Measurements from ENCODE around the gene PRR16.

PRR16 gene

DNA sequence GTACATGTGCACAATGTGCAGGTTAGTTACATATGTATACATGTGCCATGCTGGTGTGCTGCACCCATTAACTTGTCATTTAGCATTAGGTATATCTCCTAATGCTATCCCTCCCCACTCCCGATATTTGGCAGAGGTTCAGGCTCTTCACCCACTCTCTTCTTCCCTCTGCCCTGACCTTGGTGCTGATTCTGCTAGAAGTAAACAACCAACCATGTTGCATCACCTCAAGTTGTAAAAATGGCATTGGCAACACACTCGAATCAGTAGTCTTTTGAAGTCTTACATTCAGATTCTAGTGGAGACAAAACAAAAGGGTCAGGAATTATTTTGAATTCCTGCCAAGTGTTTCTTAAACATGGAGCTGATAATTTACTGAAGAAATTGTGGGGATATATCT, 40.0 kb downstream of the PRR16 start:
- Histone ChIP-seq H3K9me3 (ENCODE audit: insufficient read depth, low read depth, low read length) (no peaks in the 10 kb centered on the region), H4K20me1 (ENCODE audit: insufficient read depth, low read length, poor library complexity, severe bottlenecking) (no peaks in the 10 kb centered on the region), H3K9me2 (replicated peaks; ENCODE audit: low read depth, low read length) (no peaks in the 10 kb centered on the region), H2AFZ (ENCODE audit: low read length) (no peak overlapping the region), H3K9ac (ENCODE audit: low read depth, low read length, poor library complexity, severe bottlenecking) (no peak overlapping the region), H3K4me1 (ENCODE audit: insufficient read depth, low read length, poor library complexity, severe bottlenecking) (no peaks in the 10 kb centered on the region), H3K4me2 (ENCODE audit: low read depth, low read length, poor library complexity, severe bottlenecking) (no peak overlapping the region), H3K79me2 (ENCODE audit: insufficient read depth, low read length) (no peaks in the 10 kb centered on the region), H3K27me3 (ENCODE audit: insufficient read depth, low read length, poor library complexity, severe bottlenecking) (no peaks in the 10 kb centered on the region), H3F3A (ENCODE audit: low read depth) (no peaks in the 10 kb centered on the region), H3K36me3 (ENCODE audit: insufficient read depth, low read length) (no peaks in the 10 kb centered on the region), H3K4me3 (ENCODE audit: low read length, poor library complexity, severe bottlenecking) (no peak overlapping the region)
- no peak for TF ChIP-seq EZH2phosphoT487 (IDR thresholded peaks at IDR 0.05; ENCODE audit: borderline replicate concordance)
- TF ChIP-seq, protein P1, sequence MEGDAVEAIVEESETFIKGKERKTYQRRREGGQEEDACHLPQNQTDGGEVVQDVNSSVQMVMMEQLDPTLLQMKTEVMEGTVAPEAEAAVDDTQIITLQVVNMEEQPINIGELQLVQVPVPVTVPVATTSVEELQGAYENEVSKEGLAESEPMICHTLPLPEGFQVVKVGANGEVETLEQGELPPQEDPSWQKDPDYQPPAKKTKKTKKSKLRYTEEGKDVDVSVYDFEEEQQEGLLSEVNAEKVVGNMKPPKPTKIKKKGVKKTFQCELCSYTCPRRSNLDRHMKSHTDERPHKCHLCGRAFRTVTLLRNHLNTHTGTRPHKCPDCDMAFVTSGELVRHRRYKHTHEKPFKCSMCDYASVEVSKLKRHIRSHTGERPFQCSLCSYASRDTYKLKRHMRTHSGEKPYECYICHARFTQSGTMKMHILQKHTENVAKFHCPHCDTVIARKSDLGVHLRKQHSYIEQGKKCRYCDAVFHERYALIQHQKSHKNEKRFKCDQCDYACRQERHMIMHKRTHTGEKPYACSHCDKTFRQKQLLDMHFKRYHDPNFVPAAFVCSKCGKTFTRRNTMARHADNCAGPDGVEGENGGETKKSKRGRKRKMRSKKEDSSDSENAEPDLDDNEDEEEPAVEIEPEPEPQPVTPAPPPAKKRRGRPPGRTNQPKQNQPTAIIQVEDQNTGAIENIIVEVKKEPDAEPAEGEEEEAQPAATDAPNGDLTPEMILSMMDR (conservative IDR thresholded peaks at IDR 0.05; ENCODE audit: low read length), result no peak

DNA sequence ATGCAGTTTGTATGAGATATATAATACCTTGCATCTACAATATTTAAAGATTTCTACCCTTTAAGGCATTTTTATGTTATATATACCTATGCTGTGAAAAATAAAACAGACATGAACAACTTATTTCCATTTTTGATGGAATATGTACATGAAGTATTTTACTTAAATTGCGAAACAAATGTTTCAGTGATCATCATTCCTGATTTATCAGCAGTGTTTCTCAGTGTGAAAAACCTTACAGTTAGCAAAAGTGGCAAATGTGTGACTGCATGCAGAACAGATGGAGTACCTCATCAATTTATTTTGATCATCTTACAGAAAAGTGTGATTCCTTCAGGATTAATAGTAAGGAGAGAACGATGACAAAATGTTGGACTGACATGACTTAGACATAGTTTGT, 43.1 kb downstream of the PRR16 start:
- Histone ChIP-seq H3K9me3 (ENCODE audit: insufficient read depth, low read depth, low read length) (no peaks in the 10 kb centered on the region), H3K9me2 (replicated peaks; ENCODE audit: low read depth, low read length) (no peaks in the 10 kb centered on the region), H3K79me2 (ENCODE audit: insufficient read depth, low read length) (no peaks in the 10 kb centered on the region), H3F3A (ENCODE audit: low read depth) (no peaks in the 10 kb centered on the region), H4K20me1 (ENCODE audit: insufficient read depth, low read length, poor library complexity, severe bottlenecking) (no peaks in the 10 kb centered on the region), H3K9ac (ENCODE audit: low read depth, low read length, poor library complexity, severe bottlenecking) (no peak overlapping the region), H3K4me3 (ENCODE audit: low read length, poor library complexity, severe bottlenecking) (no peak overlapping the region), H3K27me3 (ENCODE audit: insufficient read depth, low read length, poor library complexity, severe bottlenecking) (no peaks in the 10 kb centered on the region), H3K4me2 (ENCODE audit: low read depth, low read length, poor library complexity, severe bottlenecking) (no peak overlapping the region), H3K36me3 (ENCODE audit: insufficient read depth, low read length) (no peaks in the 10 kb centered on the region), H2AFZ (ENCODE audit: low read length) (no peak overlapping the region), H3K4me1 (ENCODE audit: insufficient read depth, low read length, poor library complexity, severe bottlenecking) (no peaks in the 10 kb centered on the region)
- no peak for TF ChIP-seq EZH2phosphoT487 (IDR thresholded peaks at IDR 0.05; ENCODE audit: borderline replicate concordance)
- TF ChIP-seq, protein P1 (conservative IDR thresholded peaks at IDR 0.05; ENCODE audit: low read length), result no peak

DNA sequence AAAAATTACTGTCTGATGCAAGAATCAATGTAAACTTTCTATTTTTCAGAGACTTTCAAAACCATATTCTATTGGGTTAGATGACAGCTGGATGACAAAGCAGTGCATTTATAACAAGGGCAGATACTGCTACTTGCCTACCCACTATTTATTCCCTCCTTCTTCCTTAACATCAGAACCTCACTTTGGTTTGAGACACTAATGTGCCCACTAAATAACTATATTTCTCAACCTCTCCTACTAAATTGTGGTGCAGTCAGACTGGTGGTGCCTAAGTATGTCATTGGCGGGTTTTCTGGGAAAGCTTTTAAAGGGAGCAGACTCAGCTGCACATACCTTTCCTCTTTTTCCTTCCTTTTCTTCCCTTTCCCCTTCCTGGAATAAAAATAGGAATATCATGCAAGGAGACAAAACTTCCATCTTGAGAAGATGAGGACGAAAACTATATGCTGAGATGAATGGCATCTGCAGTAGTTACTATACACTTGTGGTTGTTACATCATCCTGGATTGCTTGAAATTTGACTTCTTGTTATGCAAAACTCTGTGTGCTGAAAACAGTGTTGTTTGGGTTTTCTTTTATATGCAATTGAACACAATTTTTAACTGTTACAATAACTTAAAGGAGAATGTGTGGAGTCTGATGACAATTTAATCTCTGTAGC, 43.8 kb downstream of the PRR16 start:
- H3K9me3 ChIP-seq (ENCODE audit: insufficient read depth, low read depth, low read length), result no peaks in the 10 kb centered on the region
- no peak overlapping the region for H3K9ac ChIP-seq (ENCODE audit: low read depth, low read length, poor library complexity, severe bottlenecking)
- no peaks in the 10 kb centered on the region for H3K27me3 ChIP-seq (ENCODE audit: insufficient read depth, low read length, poor library complexity, severe bottlenecking)
- H4K20me1 ChIP-seq (ENCODE audit: insufficient read depth, low read length, poor library complexity, severe bottlenecking), result no peaks in the 10 kb centered on the region
- H3K4me1 ChIP-seq (ENCODE audit: insufficient read depth, low read length, poor library complexity, severe bottlenecking), result no peaks in the 10 kb centered on the region
- no peak overlapping the region for H3K4me2 ChIP-seq (ENCODE audit: low read depth, low read length, poor library complexity, severe bottlenecking)
- TF ChIP-seq, protein P1 (conservative IDR thresholded peaks at IDR 0.05; ENCODE audit: low read length), result no peak
- H3F3A ChIP-seq (ENCODE audit: low read depth), result no peaks in the 10 kb centered on the region
- H3K9me2 ChIP-seq (replicated peaks; ENCODE audit: low read depth, low read length), result no peaks in the 10 kb centered on the region
- no peaks in the 10 kb centered on the region for H3K79me2 ChIP-seq (ENCODE audit: insufficient read depth, low read length)
- H3K4me3 ChIP-seq (ENCODE audit: low read length, poor library complexity, severe bottlenecking), result no peak overlapping the region
- no peak overlapping the region for H2AFZ ChIP-seq (ENCODE audit: low read length)
- no peaks in the 10 kb centered on the region for H3K36me3 ChIP-seq (ENCODE audit: insufficient read depth, low read length)

Data from Loucy (cell line).